NCI-H226 (cell line): Measurements from ENCODE around the gene KCNF1.

Source experiments
- DNase-seq: peaks from one replicate; pipeline ENCODE4 v3.0.0-alpha.2; 2015

Gene KCNF1

DNA sequence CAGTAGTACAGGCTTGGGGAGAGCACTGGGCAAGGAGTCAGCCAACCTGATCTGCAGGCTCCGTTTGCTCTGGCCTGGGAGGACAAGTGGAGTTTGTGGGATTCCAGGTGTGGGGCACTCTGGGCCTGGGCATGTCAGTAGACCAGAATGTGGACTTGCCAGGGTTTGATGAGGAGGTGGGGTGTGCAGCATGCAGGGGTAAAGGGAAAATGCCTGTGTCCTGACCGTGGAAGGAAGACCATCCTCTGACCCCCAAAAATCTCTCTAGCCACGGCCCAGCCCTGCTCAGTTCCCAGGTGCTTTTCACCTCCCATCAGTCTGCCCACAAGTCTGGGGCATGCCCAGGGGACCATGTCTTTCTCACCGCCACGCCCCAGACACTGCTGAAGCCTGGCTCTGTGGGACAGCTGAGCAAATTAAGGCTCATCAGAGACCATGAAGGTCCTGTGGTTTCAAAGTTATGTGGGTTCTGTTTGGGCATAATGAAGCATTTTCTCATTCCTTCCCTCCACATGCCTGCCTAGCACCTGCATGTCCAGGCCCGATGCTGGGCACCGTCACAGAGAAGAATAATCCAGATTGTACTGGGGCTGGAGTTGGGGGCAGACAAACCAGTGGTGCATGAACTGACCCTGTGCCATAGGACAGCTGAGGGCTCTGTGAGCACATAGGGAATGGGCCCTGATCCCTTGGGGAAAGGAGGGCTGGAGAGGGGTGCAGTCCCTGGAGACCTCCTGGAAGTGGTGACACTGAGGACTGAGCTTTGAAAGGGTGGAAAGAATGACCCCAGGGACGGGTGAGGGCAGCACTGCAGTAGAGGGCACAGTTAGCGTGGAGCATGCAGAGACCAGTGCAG lies 6.5 kb upstream of the KCNF1 start:
- no peak for DNase-seq

DNA sequence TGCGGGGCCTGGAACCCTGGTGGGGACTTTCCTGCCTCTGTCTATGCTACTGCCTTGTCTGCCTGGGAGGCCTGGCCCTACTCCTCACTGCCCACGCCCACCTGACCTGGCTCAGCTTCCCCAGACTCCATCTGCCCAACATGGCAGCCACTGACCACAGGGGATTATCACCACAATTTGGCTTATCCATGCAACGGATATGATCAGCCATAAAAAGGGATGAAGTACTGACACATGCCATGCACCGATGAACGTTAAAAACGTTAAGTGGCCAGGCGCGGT lies 5.9 kb upstream of the KCNF1 start:
- DNase-seq = no peak

DNA sequence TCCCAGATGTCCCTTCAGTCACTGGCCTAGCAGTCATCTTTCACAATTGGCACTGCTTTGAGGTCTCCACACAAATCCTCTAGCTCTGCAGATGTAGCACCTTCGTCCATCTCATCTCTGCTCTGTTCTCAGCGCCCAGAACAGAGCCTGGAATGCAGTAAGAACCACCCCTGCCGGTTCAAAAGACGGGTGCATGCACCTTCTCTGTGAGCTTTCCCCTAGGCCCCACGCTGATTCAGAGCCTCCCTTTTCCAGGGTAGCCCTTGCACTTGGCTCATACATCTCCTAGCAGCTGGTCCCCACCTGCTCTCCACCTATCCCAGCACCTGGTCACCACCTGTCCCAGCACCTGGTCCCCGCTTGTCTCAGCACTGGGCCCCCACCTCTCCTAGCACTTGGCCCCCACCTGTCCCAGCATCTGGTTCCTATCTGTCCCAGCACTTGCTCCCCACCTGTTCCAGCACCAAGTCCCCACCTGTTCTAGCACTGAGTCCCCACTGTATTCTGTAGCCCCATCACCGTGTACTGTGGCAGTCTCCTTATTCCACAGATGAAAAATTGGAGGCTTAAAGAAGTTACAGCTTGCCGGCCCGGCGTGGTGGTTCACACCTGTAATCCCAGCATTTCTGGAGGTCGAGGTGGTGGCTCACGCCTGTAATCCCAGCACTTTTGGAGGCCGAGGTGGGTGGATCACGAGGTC lies 4.7 kb upstream of the KCNF1 start:
- DNase-seq = no peak

DNA sequence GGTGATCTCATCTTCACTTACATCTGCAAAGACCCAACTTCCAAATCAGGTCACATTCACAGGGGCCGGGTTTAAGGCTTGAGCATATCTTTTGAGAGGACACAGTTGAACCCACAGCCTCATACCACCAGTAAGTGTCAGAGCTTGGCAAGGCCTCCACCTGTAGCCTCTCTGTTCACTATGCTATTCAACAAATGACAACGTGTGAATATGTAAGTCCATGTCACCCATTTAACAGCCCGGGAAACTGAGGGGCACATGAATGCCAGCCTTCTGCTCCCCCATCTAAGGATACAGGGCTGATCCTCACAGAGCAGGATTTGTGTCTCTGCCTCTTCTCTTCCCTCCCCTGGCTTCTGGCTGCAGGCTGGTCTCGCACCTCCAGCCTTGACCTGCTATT lies 3.5 kb upstream of the KCNF1 start:
- DNase-seq = no peak

DNA sequence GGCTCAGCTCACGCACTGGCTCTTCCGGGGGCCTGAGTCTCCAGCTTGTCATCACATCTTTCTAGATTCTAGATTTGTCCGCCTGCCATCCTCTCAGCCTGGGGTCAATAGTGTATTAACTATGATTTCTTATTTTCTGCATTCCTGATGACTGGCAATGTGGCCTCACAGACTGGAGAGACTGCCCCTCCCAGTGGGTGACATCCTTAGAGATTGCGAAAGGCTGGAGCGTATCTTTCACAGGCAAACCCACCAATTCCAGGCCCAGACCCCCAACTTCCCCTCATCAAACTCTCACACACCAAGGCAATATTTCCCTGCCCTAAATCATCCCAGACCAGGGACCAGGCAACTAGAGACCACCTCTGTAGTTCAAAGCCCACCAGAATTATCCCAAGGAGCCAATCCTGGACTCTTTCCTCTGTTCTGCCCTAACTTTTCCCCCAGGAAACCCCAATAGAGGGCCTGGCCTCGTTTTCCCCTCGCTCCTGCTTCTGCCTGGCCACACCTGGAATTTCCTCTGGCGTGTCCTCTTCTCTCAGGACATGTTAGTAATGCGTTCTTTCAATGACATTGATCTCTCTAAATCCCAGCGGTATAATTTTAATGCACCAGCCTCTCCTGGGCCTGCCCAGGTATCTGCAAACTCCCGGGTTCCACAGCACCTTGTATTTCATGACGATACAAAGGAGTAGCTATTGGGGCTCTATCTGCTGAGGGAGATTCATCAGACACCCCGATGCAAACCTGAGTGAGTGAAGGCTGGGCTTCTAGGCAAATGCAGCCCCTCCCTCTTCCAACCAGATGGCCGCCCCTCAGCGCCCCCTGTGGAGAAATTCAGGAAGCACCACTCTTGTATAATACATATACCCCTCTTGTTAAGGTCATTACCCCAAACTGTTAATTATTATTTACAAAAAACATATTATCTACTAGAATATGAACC lies 2.4 kb upstream of the KCNF1 start:
- no peak for DNase-seq

DNA sequence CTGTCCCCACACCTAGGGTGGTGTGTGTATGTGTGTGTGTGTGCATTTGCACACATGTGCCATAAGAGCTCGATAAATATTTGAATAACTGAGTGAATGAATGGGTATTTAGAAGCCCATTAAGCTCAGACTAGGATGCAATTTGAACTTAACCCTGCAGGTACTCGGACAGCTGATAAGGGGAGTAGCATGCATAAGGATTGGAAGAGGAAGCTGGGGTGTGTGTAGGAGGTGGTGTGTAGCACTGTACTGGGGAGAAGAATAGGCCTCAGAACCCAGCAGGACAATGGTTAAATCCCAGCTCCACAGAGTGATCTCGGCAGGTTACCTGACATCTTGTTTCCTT lies 1.8 kb upstream of the KCNF1 start:
- DNase-seq = no peak

DNA sequence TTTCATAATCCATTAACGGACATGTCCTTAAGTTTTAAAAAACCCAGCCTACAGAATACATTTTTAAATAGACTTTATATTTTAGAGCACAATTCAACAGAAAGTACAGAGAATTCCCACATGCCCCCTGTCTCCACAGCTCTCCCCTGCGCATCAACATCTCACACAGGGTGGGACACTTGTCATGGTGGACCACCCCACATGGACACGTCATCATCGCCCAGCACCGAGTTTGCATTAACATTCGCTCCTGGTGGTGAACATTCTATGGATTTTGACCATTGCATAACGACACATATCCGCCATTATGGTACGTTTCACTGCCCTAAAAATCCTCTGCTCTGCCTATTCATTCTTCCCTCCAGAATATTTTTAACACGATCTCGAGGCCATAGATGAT lies 1.1 kb upstream of the KCNF1 start:
- no peak for DNase-seq

DNA sequence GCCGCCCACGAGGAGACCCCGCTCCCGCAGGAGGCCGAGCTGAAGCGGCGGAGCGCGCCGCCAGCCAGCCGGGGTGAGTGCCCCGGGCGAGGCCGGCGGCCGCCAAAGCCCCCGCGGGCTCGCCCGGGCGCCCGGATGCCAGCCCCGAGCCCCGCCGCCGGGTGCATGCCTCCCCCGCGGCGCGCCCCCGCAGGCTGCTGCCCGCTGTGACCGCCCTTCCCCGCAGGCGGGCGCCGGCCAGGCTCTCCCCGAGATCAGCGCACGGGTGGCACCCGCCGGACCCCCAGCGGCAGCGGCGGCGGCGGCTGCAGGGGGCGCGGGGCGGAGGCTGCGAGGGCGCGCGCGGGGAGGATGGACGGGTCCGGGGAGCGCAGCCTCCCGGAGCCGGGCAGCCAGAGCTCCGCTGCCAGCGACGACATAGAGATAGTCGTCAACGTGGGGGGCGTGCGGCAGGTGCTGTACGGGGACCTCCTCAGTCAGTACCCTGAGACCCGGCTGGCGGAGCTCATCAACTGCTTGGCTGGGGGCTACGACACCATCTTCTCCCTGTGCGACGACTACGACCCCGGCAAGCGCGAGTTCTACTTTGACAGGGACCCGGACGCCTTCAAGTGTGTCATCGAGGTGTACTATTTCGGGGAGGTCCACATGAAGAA lies 470 bp downstream of the KCNF1 start:
- DNase-seq = no peak

DNA sequence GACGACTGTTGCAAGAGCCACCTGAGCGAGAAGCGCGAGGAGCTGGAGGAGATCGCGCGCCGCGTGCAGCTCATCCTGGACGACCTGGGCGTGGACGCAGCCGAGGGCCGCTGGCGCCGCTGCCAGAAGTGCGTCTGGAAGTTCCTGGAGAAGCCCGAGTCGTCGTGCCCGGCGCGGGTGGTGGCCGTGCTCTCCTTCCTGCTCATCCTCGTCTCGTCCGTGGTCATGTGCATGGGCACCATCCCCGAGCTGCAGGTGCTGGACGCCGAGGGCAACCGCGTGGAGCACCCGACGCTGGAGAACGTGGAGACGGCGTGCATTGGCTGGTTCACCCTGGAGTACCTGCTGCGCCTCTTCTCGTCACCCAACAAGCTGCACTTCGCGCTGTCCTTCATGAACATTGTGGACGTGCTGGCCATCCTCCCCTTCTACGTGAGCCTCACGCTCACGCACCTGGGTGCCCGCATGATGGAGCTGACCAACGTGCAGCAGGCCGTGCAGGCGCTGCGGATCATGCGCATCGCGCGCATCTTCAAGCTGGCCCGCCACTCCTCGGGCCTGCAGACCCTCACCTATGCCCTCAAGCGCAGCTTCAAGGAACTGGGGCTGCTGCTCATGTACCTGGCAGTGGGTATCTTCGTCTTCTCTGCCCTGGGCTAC lies 1.2 kb downstream of the KCNF1 start:
- no peak for DNase-seq

DNA sequence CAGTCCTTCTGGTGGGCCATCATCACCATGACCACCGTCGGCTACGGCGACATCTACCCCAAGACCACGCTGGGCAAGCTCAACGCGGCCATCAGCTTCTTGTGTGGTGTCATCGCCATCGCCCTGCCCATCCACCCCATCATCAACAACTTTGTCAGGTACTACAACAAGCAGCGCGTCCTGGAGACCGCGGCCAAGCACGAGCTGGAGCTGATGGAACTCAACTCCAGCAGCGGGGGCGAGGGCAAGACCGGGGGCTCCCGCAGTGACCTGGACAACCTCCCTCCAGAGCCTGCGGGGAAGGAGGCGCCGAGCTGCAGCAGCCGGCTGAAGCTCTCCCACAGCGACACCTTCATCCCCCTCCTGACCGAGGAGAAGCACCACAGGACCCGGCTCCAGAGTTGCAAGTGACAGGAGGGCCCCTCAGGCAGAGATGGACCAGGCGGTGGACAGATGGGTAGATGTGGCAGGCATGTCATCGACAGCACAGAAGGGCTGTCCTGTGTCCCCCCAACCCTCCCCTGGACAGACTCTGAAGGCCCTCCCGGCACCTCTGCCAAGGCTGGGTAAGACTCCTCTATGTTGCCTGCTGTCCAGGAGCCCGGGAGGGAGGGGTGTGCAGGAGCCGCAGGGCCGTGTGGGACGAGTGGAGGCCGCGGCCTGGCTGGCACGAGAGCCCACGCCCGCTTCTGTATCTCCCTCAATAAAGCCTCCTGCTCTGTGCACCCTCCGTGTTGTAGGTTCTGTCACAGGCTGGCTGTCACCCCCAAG lies 2.0 kb downstream of the KCNF1 start:
- DNase-seq = no peak

DNA sequence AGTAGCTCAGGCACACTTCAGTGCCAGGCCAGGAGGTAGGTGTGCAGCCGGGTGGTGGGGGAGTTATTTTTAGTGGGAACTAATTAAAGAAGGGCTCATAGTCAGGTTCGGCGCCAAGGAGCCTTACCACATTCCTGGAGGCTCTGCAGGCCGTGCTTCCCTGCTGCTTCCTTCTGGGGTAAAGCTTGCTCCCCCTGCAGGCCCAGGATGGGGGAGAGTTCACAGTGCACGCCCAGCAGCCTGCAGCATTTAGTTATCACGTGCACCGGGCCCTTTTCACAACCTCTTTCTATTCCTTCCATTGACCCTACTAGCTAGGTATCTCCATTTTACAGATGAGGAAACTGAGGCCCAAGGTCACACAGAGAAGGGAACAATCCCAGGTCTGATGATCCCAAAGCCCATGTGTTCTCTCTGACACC lies 2.5 kb downstream of the KCNF1 start:
- no peak for DNase-seq

DNA sequence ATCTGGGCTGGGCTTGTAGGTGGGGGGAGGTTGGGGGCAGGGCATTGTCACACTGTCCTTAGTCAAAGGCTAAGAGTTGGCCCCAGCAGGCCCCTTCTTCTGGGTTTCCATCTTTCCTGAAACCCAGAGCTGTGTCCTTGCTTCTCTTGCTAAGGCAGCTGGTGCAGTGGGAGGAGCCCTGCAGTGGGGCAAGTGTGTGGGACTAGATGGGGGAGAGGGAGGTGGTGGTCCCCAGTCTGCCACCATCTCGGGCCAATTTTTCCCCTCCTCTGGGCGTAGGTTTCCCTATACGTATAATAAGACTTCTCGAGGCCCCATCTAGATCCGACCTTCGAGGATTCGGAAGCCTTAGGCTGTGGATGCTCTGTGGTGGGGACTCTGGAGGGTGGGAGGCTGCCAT lies 3.5 kb downstream of the KCNF1 start:
- DNase-seq = no peak

DNA sequence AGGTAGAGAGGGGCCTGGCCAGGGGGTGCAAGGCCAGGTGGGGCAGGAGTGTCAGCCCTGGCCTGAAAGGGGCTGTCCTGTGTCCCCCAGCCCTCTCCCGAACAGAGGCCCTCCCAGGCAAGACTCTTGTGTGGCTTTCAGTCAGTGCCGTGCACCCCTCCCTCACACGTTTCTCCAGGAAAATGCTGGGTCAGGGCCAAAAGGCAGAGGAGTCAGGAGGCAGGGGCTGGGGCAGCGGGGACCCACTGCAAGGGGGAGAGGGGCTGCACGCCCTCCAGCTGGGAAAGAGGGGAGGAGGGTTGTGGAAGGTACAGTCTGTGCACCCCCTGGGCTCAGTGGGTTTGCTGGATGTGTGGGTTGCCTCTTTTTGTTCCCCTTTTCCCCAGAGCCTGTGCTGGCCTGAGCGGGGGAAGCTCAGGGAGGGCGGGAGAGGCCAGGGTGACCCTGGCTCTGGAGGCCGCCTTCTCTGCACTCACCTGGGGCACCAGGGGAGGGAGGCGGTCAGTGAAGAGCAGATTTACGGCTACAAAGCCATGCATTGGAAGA lies 4.1 kb downstream of the KCNF1 start:
- DNase-seq = no peak

DNA sequence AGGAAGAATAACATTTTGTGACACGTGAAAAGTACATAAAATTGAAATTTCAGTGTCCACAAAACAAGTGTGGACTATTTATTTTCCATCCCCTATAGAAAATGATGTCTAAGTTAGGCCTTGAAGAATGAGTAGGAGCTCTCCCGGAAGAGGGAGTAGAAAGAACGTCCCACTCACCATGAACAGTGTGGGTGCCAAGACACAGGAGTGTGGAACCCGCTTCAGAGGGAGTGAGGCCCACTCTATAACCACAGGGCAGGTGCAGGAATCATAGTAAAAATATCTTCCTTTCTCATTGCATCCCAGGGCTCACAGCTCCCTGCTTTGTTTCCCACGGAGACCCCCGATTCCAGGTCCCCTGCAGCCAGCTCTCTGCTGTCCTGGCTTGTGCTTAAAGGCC lies 5.2 kb downstream of the KCNF1 start:
- no peak for DNase-seq

DNA sequence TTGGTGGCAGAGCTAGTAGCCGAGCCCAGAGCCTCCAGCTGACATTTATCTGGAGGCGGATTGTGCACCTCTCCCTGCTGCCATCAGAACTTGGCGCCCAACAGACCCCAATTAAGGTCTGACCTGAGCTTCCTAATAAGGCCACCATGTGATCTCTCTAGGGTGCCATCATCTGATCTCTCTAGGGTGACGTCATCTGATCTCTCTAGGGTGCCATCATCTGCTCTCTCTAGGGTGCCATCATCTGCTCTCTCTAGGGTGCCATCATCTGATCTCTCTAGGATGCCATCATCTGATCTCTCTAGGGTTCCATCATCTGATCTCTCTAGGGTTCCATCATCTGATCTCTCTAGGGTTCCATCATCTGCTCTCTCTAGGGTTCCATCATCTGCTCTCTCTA lies 6.2 kb downstream of the KCNF1 start:
- no peak for DNase-seq

DNA sequence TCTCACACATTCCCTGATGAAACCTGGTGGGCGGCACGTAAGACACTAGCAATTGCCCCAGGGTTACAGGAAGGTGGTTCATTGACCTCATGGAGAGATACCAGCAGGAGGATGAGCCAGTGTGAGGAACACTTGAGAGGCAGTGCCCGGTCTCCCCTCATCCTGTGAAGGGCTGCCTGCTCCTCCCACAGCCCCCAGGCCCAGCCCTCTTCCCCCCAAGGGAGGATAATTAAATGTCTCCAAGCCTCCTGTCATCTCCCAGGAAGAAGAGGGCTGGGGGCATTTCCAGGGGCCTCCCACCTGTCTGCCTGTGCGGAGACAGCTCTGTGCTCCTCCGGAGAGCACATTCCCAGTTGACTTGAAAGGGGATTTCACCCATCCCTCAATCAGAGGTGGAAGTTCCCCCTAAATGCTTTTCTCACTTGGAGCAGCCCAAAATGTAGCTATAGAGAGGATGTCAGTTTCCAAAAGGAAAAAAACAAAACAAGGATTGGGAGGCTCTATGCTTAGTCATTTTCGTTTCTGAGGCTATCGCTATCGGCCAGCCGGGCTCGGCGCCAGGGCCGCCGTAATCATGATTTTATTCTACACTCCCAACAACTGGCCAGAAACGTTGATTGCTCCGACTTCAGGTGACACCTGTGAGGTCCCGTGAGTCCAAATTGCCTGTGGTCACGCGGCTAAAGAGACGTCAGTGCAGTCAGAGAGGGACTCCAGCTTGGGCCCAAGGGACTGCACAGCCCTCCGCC lies 7.1 kb downstream of the KCNF1 start:
- DNase-seq = peak; percentile 57

DNA sequence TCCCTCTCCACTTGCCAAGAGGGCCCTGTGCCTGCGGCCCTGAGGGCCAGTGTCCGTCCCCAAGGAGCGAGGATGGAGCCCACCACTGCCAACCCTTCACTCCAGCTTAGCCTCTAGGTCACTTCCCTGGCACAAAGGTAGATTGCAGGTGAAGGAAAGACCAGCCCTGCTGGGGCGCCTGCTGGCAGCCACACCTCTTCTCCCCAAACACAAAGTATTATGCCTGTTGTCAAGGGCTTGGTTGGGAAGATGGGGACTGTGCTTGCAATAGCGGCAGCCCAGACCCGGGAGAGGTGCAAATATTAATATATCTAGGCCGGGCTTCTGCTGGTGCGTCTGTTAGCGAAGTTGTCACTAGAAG lies 7.7 kb downstream of the KCNF1 start:
- DNase-seq = no peak

DNA sequence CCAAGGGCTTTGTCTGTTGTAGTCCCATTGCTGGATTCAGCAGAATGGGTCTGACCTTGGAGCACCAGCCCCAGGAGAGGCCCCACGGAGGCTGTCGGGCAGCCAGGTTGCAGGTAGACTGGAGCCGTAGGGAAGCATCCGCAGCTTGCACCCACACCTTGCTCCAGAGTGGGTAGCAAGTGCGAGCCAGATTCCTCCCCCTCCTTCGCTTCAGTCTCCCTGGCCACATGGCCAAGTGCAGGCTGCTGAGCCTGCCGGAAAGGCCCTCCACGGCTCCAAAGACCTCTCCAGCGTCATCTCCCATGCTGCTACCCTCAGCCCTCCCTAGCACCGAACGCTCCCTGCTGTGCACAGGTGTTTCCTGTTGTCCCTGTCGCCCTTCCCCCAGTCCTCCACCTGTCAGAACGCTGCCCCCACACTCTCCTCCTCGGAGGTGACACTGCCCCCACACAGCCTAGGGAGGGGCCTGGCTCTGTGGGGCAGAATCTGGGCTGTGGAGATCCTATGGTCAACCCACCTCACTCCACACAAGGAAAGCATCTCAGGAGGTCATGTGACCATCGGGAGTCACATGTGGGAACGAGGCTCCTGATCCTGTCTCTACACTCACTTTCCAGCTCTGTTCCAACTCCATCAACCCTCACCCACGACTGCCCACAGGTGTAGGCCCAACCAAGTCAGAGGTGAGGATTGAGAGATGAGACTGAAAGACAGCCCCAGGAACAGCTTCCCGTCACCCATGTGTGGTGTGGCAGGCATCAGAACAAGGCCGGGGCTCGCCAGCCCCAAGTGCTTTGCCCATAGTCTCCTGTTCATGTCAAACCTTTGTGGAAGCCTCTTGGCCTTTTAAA lies 8.3 kb downstream of the KCNF1 start:
- DNase-seq = no peak

DNA sequence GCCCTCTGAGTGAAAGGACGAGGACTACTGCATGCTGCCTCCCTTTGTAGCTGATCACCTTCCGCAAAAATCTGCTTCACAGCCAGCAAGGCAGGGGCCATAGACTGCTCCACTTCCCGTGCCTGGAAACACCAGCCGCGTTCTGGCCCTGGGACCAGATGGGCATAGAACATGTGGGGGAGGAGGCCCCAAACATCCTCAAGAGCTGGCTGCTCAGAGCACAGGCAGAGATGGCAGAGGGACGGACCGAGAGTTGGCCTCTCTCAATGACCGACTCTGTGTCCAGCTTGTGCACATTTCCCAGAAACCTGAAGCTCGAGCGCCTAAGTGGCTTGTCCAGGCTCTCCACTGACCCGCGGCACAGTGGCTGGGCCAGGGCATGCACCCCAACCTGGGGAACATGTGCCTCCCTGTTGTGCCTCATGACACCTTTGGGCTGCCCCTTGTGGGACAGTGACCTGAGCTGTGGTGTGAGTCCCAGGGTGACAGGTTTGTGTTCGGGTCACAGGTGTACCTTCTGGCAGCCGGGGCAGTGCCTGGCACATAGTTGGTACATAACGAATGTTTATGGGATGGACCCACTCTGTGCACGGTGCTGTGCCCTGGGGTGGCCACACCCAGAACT lies 9.1 kb downstream of the KCNF1 start:
- no peak for DNase-seq
